Mucosa of descending colon (tissue), 3 donors: ENCODE measurements around the gene SLC12A7. TPM values are rescaled to one million over a fixed set of nuclear protein-coding genes. Genes with fewer than 3 reads are reported as not detected.

Source experiments
- ATAC-seq: fragments of 200-7000 bp; cut with Tn5 transposase; one replicate; pipeline ENCODE4 v1.9.1; 2020; ENCODE audit warnings: mild to moderate bottlenecking, moderate library complexity
- DNase-seq, 3 donors: peaks; one replicate each; pipeline ENCODE4 v3.0.0-alpha.2; 2020
- H3K36me3 ChIP-seq: fragments of 200-600 bp; one replicate; pipeline ENCODE4 v1.8.0; 2021; ENCODE audit warnings: low read depth, mild to moderate bottlenecking
- H3K4me1 ChIP-seq: fragments of 200-600 bp; one replicate; pipeline ENCODE4 v1.8.0; 2021; ENCODE audit warnings: low read depth, mild to moderate bottlenecking
- H3K4me3 ChIP-seq: fragments of 200-600 bp; one replicate; pipeline ENCODE4 v1.8.0; 2021; ENCODE audit warnings: mild to moderate bottlenecking
- H3K9me3 ChIP-seq: fragments of 200-600 bp; one replicate; pipeline ENCODE4 v1.8.0; 2021; ENCODE audit warnings: mild to moderate bottlenecking
- CTCF ChIP-seq: fragments of 200-600 bp; IDR thresholded peaks from one replicate; pipeline ENCODE4 v1.8.0; 2022; ENCODE audit warnings: antibody characterized with exemption, mild to moderate bottlenecking
- intact Hi-C, 2 donors: fragments of 100-400 bp; cut with DNase I in 1 of 2; cut with micrococcal nuclease in 1 of 2; formaldehyde crosslinking; loops; one replicate each; pipeline versions ENCODE4 v1.11.0 to v1.11.1; 2022; cut with DNase I, micrococcal nuclease
- total RNA-seq, 3 donors: library from RNA; stranded (reverse); fragmentation: NEBNext Ultra II Directional in 2 of 3; extraction: Animal tissue kit (Norgen Biotek cat#: 25700) in 2 of 3; gene quantifications; one replicate each; pipeline versions ENCODE4 v1.2.1 to v1.2.4, GENCODE V29; 2021 to 2023
- donor health status: DM: no; HTN: no; CAD: no; lungs with moderate emphysema.
- donor health status: DM: no; HTN: no; CAD: no.
- donor health status: DM: no; HTN: yes; CAD: no.

The SLC12A7 gene
- total RNA-seq, 3 donors from 2014 or later, result 80.5 to 97.4 (median 94.1) TPM

DNA sequence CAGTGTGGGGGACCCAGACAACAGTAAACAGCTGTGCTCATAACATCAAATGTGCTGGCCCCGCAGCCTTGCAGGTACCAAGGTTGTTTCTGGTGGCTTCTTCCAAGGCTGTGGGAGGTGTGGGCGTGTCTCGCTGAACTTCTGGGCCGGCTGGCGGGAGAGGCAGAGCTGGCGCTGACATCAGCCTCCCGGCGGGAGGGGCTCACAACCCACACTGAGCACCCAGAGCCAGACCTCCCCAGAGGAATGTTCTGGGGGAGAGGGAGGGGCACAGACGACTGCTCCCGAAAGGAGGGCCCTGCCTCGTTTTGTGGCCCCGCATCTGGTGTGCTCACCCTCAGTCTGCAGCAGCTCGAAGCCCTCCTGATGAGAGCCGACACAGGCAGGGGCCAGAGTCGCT is 6.9 kb upstream of the SLC12A7 start:
- peaks cover 21% of the 10 kb centered on the region for H3K4me1 ChIP-seq
- peak; percentile 81 to 82 (median 82) for DNase-seq
- H3K36me3 ChIP-seq, result no peaks in the 10 kb centered on the region
- intact Hi-C loops, result no loop called here
- no peaks in the 10 kb centered on the region for H3K9me3 ChIP-seq
- no peak for TF ChIP-seq CTCF
- H3K4me3 ChIP-seq, result no peak overlapping the region
- peak; percentile 80 for ATAC-seq

DNA sequence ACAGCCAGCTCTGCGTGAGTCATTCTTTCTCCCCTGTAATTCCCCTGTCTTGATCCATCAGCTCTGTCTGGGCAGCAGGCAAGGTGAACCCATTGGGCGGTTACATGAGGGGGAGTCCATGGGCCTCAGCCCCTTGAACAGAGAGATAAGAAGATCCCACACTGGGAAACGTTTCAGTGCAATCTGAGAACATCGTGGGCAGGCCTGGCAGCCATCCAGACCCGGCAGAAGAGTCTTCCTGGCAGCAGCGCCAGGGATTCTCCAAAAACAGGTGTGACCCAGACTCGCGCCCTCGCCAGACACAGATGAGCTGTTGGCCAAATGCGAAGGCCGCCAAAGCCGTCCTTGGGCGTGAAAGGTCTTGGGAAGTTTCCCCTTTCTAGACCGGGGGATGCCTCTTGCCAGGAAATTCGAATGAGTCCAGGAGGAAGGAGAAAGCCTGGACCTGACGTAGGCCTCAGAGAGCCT is 6.4 kb upstream of the SLC12A7 start:
- ATAC-seq, result peak; percentile 39
- peaks cover 21% of the 10 kb centered on the region for H3K4me1 ChIP-seq
- no peaks in the 10 kb centered on the region for H3K9me3 ChIP-seq
- DNase-seq, result peak in 1 of 3 donors; percentile 62
- H3K36me3 ChIP-seq, result no peaks in the 10 kb centered on the region
- no peak overlapping the region for H3K4me3 ChIP-seq
- intact Hi-C loops, result no loop called here
- TF ChIP-seq CTCF, result no peak

- Histone ChIP-seq H3K9me3 (no peaks in the 10 kb centered on the region), H3K4me1 (peaks cover 21% of the 10 kb centered on the region), H3K36me3 (no peaks in the 10 kb centered on the region), H3K4me3 (no peak overlapping the region)
- intact Hi-C loops, result no loop called here
- ATAC-seq (no peak), DNase-seq (no peak)
- TF ChIP-seq CTCF, result no peak
Measured at GRCh38 chr5:1116977-1117376, 5.1 kb upstream of the SLC12A7 start.

DNA sequence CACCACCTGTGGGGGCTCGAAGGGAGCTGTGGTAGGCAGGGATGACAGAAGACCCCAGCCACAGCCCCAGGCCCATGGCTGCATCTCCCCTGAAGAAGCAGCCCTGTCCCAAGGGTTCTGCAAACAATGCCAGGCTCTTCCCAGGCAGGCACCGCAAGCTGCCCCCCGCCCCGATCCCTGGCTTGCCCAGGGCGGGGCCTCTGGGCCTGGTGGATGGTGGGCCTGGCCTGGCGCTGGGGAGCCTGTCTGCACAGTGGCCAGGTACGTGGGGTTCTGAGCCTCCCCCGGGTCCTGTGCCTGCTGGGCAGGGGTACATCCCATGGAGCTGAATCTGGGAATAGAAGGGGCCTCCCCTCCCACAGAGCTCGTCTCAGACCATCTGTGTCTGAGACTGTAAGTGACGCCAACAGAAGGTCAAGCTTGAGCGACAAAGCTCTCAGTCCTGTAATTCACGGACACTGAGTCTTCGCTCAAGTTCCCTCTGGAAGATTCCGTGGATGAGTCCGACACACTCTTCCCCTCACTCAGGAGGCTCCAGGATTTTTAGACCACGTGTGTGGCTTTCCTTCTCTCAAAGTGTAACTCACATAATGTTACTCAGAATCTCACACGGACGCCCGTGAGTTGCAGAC is 4.4 kb upstream of the SLC12A7 start:
- no peaks in the 10 kb centered on the region for H3K36me3 ChIP-seq
- no peak overlapping the region for H3K4me3 ChIP-seq
- no peaks in the 10 kb centered on the region for H3K9me3 ChIP-seq
- no peak for TF ChIP-seq CTCF
- intact Hi-C loops, result no loop called here
- peaks cover 21% of the 10 kb centered on the region for H3K4me1 ChIP-seq
- no peak for ATAC-seq
- no peak for DNase-seq

DNA sequence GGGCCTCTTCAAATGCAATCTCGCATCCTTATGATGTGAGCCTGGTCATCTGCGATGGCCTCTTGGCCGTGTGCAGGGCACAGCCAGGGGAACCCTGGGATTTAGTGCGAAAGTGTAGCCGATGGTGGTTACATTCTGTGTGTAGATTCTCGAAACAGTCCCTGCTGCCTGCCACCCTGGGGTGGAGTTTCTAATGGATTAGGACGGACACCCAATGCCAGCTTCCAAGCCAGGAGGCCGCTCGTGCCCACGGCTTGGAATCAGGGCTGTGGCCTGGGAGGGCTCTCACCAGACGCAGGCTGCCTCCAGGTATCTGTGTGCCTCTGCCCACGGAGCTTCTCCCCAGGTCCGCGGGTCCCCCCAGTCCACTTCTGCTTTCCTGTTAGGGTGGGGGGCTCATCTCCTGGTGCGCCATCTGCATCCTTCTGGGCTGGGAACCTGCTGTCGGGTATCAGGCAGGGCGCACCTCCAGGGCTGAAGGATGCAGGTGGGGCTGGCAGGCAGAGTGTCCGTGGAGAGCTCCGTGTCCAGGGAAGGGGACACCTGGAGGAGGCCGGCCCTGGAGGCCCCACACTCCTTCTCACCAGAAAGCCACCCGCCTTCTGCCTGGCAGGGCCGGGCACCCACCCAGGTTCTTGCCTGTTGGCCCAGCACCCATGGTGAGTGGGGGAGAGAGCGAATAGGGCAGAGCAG is 3.4 kb upstream of the SLC12A7 start:
- intact Hi-C loops, result no loop called here
- ATAC-seq (no peak), DNase-seq (no peak)
- H3K4me3 ChIP-seq, result no peak overlapping the region
- H3K36me3 ChIP-seq, result no peaks in the 10 kb centered on the region
- peaks cover 22% of the 10 kb centered on the region for H3K4me1 ChIP-seq
- TF ChIP-seq CTCF, result no peak
- H3K9me3 ChIP-seq, result no peaks in the 10 kb centered on the region
